Kidney (tissue), 14 donors: ENCODE measurements around the gene SLC45A1. TPM values are rescaled to one million over a fixed set of nuclear protein-coding genes. Genes with fewer than 3 reads are reported as not detected.

ENCODE experiments used
- DNase-seq, 5 donors: peaks; one replicate each; pipeline ENCODE4 v3.0.0-alpha.2; 2013 to 2020
- FAIRE-seq: peaks from 2 replicates; lab custom pipeline; 2012; peaks lifted over from hg19 to GRCh38; lab: Jason Lieb, UNC
- H3K27ac ChIP-seq, 2 donors: one replicate each; pipeline ENCODE4 v1.7.0; 2013; ENCODE audit warnings: low read depth in 2 of 2, low read length in 2 of 2, inconsistent platforms in 1 of 2
- H3K27me3 ChIP-seq: one replicate; pipeline ENCODE4 v1.7.1; 2013; ENCODE audit warnings: low read length, inconsistent platforms; ENCODE audit not compliant: control insufficient read depth, insufficient read depth
- H3K36me3 ChIP-seq, 3 donors: one replicate each; pipeline versions ENCODE4 v1.7.0 to v1.7.1; 2013; ENCODE audit warnings: low read length in 3 of 3, control low read depth in 1 of 3, inconsistent platforms in 1 of 3; ENCODE audit not compliant: insufficient read depth in 3 of 3, control insufficient read depth in 2 of 3
- H3K4me1 ChIP-seq, 3 donors: one replicate each; pipeline versions ENCODE4 v1.7.0 to v1.7.1; 2013; ENCODE audit warnings: low read length in 3 of 3, inconsistent platforms in 1 of 3, low read depth in 1 of 3; ENCODE audit not compliant: control insufficient read depth in 2 of 3, insufficient read depth in 2 of 3
- H3K4me3 ChIP-seq, 3 donors: one replicate each; pipeline versions ENCODE4 v1.7.0 to v1.8.1; 2013; ENCODE audit warnings: low read length in 3 of 3, control low read depth in 1 of 3, inconsistent platforms in 1 of 3
- H3K9ac ChIP-seq, 3 donors: one replicate each; pipeline versions ENCODE4 v1.7.0 to v1.7.1; 2013; ENCODE audit warnings: low read length in 3 of 3, control low read depth in 1 of 3, inconsistent platforms in 1 of 3
- H3K9me3 ChIP-seq, 3 donors: one replicate each; pipeline versions ENCODE4 v1.7.0 to v1.7.1; 2013; ENCODE audit warnings: low read length in 3 of 3, control low read depth in 1 of 3, inconsistent platforms in 1 of 3; ENCODE audit not compliant: control insufficient read depth in 2 of 3, insufficient read depth in 1 of 3
- intact Hi-C: fragments of 100-400 bp; cut with DNase I; formaldehyde crosslinking; loops from one replicate; pipeline ENCODE4 v1.11.1; 2022
- polyA plus RNA-seq: library from polyadenylated mRNA; stranded (reverse); fragments of 350-450 nt; fragmentation: Illumina TruSeq; extraction: RNeasy Lipid Tissue Mini Kit (QIAGEN cat#74804); gene quantifications from one replicate; pipeline ENCODE4 v1.2.3, GENCODE V29; 2014; ENCODE audit warnings: low read depth, low replicate concordance; ENCODE audit not compliant: insufficient read depth
- total RNA-seq: library from RNA; stranded (reverse); fragmentation: NEBNext Ultra II Directional; extraction: Animal tissue kit (Norgen Biotek cat#: 25700); gene quantifications from one replicate; pipeline ENCODE4 v1.2.1, GENCODE V29; 2021
- TF ChIP-seq, protein P1 (sequence below): IDR thresholded peaks from 3 replicates; pipeline ENCODE4 v1.5.1; 2012; ENCODE audit warnings: mild to moderate bottlenecking, moderate library complexity, borderline replicate concordance; ENCODE audit not compliant: insufficient read depth; ENCODE audit errors: extremely low read depth
- donor health status: control.
- donor health status: control.
- donor health status: control.
- donor health status: control.
- donor health status: control.
- donor health status: DM: yes; HTN: yes; CAD: no.
- donor health status: Normal renal cell carcinoma (clear cell type).

Gene SLC45A1
- total and polyA plus RNA-seq, 2 donors from 2014 or later: 1.8 to 9.2 TPM

DNA sequence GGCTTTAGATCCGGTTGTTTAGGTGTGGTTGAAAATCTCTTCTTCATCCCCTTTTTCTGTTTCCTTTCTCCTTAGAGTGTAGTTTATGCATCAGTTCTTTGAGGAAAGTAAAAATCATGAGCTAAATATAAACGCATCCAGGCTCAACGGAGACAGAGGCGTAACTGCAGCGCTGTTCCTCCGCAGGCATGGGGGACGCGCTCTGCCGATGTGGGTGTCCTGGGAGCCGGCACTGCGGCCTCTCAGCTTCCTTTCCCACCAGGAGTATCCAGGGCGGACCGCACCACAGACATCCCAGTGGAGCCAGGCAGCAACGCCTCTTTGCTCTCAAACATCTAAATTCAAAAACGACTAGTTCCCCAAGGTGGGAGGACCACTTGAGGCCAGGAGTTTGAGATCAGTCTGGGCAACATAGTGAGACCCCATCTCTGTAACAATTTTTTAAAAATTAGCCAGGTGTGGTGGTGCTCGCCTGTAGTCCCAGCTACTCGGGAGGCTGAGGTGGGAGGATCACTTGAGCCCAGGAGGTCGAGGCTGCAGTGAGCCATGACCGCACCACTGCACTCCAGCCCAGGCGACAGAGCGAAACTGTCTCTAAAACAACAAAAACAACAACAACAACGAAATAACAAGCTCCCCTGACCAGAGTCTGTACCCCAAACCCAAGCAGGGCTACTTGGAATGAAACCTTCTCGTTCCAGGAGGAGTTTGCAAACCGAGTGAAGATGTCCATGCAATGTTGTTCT lies 16.4 kb downstream of the SLC45A1 start:
- peak in 1 of 5 donors; percentile 49 for DNase-seq
- no peak for FAIRE-seq

DNA sequence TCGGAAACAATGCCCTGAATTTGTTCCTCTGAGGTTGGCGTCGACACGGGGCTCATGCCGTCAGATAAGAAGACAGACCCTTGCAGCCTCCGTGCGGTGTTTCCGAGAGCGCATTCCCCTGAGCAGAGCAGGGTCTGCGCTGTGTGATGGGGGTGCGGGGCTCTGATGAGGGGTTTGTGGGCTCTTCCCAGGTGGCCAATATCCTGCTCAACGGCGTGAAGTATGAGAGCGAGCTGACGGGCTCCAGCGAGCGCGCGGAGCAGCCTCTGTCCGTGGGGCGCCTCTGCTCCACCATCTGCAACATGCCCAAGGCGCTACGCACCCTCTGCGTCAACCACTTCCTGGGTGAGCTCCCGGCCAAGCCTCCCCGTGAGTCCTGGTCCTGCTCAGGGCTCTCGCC lies 17.3 kb downstream of the SLC45A1 start:
- Histone ChIP-seq H3K9ac (no peak overlapping the region), H3K4me3 (no peak overlapping the region), H3K4me1 (no peaks in the 10 kb centered on the region), H3K27me3 (no peaks in the 10 kb centered on the region), H3K36me3 (no peaks in the 10 kb centered on the region), H3K9me3 (no peaks in the 10 kb centered on the region), H3K27ac (no peak overlapping the region)
- intact Hi-C loops: no loop called here
- no peak for FAIRE-seq
- TF ChIP-seq, protein P1, sequence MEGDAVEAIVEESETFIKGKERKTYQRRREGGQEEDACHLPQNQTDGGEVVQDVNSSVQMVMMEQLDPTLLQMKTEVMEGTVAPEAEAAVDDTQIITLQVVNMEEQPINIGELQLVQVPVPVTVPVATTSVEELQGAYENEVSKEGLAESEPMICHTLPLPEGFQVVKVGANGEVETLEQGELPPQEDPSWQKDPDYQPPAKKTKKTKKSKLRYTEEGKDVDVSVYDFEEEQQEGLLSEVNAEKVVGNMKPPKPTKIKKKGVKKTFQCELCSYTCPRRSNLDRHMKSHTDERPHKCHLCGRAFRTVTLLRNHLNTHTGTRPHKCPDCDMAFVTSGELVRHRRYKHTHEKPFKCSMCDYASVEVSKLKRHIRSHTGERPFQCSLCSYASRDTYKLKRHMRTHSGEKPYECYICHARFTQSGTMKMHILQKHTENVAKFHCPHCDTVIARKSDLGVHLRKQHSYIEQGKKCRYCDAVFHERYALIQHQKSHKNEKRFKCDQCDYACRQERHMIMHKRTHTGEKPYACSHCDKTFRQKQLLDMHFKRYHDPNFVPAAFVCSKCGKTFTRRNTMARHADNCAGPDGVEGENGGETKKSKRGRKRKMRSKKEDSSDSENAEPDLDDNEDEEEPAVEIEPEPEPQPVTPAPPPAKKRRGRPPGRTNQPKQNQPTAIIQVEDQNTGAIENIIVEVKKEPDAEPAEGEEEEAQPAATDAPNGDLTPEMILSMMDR: no peak
- peak in 1 of 5 donors; percentile 40 for DNase-seq

More for the DNA sequence above, 16.4 kb downstream of the SLC45A1 start:
- Histone ChIP-seq H3K9me3 (no peaks in the 10 kb centered on the region), H3K27ac (no peak overlapping the region), H3K27me3 (no peaks in the 10 kb centered on the region), H3K4me3 (no peak overlapping the region), H3K36me3 (no peaks in the 10 kb centered on the region), H3K4me1 (no peaks in the 10 kb centered on the region), H3K9ac (no peak overlapping the region)
- TF ChIP-seq, protein P1: no peak
- intact Hi-C loops: no loop called here

DNA sequence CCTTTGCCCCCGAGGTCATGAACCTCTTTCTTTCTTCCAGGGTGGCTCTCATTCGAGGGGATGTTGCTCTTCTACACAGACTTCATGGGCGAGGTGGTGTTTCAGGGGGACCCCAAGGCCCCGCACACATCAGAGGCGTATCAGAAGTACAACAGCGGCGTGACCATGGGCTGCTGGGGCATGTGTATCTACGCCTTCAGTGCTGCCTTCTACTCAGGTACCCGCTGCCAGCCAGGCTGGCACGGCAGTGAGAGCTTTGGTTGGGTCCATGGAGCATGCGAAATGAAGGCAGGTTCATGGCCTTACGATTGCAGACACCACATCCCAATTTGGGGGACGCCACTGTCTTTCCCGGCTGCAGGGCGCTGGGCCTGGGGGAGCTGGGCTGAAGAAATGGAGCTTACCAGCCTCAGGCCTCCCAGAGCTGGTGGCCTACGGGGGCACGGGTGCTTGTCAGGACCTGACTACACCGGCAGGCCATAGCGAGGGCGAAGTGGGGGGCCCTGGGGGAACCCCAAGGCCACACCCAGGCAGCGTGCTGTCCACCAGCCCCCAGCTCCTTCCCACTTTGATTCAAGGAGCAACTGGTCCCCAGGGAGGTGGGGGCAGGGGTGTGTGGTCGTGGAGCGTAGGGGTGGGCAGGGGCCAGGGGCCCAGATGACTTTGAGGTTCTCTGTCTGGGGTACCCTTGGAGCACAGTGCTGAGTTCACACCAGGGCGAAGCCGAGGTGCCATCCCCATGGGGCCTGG lies 20.0 kb downstream of the SLC45A1 start:
- H3K4me1 ChIP-seq: peaks cover 0 to 2% (median 0%) of the 10 kb centered on the region in 3 donors
- intact Hi-C loops: no loop called here
- H3K4me3 ChIP-seq: no peak overlapping the region
- H3K9ac ChIP-seq: no peak overlapping the region
- H3K27ac ChIP-seq: no peak overlapping the region
- no peaks in the 10 kb centered on the region for H3K36me3 ChIP-seq
- TF ChIP-seq, protein P1: no peak
- H3K27me3 ChIP-seq: no peaks in the 10 kb centered on the region
- no peaks in the 10 kb centered on the region for H3K9me3 ChIP-seq
- DNase-seq (peak in 2 of 5 donors; percentile 34 to 62), FAIRE-seq (no peak)
